HG02798 (cell line): ENCODE results near the gene MYCBP2.
"Not testable (repeated sequence)": the region's sequence is repeated elsewhere in the genome, so short reads cannot be mapped to it uniquely, and the experiment has no call there.

Experiments
- ATAC-seq: cut with Tn5 transposase; IDR thresholded peaks from one replicate; pipeline ENCODE4 v1.9.1; 2021; ENCODE audit warnings: mild to moderate bottlenecking; ENCODE audit not compliant: unreplicated experiment, poor library complexity

Gene MYCBP2

DNA sequence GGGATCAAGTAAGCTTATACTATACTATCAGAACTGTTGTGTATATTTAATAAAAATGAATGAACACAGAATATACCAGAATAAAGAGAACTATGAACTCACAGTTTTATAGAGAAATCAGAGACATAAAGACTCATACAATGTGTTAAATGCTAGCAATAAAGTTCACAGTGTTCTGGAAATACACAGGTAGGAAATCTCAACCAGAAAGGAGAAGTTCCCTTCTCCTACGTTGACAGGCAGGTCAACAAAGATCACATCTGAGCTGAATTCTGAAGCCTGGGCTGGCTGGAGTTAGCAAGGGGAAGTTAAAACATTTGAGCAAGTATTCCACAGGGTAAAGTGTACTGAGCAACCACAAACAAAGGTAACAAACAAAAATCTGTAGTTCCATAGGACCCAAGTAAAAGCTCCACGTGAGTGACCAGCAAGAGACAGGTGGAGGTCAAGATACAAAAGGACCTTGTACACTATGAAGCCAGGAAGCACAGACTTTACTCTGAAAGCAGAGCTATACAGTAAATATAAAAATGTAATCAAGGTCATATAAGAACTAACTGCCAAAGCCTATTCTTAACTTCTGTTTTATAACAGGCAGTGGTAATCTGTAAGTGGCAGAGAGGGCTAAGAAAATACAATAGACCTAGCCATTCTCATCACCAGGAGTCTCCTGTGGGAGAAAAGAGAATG is 312.9 kb downstream of the MYCBP2 start:
- no peak for ATAC-seq

- ATAC-seq: not testable (repeated sequence)
Observed at GRCh38 chr13:77009719-77010118, 317.2 kb downstream of the MYCBP2 start.

GRCh38 chr13:77009011-77009410 is 317.9 kb downstream of the MYCBP2 start:
- ATAC-seq: peak; percentile 41

- ATAC-seq: peak; percentile 37
Observed at GRCh38 chr13:77008337-77008736, 318.6 kb downstream of the MYCBP2 start.

- ATAC-seq: no peak
Observed at GRCh38 chr13:77002590-77003190, 324.2 kb downstream of the MYCBP2 start.

DNA sequence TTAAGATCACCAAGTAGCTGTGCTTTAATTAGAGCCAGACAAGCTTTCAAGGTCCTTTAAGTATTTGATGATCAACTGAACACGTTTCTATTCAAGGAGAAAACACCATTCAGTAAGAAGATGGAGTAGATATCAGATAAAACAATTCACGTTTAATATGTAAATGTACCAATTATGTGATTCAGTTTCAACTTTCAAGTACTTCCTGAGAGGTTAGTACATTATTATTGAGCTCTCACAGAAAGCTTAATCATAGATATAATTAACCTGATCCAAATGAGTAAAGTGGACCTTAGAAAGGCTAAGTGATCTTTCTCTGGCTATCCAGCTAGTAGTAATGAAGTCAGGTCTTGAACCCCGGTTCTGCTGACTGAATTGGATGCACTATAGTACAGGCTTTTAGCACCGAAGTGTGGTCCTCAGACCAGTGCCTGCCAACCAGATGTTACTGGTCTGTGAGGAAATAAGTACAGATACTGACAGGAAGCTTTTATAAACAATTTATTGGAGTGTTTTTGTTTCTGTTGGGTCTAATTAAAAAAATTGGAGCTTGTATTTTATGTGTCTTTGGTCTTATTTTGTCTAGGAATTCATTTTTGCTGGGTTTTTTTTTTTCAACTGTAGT is 324.8 kb downstream of the MYCBP2 start:
- no peak for ATAC-seq

DNA sequence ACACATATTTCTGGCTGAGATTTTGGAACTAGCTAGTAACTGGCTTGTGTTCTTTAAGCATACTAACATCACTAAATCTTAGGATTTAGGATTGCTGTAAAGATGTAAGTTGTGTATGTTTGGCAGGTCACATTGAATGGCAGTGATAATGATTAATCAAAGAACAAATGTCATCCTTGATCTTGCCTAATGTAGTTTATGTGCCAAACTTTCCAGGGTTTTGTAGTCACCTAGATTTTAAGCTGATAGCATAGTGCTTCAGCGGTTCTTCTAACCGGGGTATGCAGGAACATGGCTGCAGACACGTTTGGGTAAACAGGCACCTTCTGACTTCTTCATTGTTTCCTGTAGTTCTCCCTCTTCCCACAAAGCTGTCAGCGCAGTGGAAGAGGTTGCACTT is 325.4 kb downstream of the MYCBP2 start:
- ATAC-seq: no peak

DNA sequence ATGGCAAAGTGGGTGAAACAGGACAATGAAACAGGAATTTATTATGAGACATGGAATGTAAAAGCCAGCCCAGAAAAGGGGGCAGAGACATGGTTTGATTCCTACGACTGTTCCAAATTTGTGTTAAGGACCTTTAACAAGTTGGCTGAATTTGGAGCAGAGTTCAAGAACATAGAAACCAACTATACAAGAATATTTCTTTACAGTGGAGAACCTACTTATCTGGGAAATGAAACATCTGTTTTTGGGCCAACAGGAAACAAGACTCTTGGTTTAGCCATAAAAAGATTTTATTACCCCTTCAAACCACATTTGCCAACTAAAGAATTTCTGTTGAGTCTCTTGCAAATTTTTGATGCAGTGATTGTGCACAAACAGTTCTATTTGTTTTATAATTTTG is 326.4 kb downstream of the MYCBP2 start:
- no peak for ATAC-seq
